Measurements from ENCODE around the gene ZNF300.

ZNF300 gene

DNA sequence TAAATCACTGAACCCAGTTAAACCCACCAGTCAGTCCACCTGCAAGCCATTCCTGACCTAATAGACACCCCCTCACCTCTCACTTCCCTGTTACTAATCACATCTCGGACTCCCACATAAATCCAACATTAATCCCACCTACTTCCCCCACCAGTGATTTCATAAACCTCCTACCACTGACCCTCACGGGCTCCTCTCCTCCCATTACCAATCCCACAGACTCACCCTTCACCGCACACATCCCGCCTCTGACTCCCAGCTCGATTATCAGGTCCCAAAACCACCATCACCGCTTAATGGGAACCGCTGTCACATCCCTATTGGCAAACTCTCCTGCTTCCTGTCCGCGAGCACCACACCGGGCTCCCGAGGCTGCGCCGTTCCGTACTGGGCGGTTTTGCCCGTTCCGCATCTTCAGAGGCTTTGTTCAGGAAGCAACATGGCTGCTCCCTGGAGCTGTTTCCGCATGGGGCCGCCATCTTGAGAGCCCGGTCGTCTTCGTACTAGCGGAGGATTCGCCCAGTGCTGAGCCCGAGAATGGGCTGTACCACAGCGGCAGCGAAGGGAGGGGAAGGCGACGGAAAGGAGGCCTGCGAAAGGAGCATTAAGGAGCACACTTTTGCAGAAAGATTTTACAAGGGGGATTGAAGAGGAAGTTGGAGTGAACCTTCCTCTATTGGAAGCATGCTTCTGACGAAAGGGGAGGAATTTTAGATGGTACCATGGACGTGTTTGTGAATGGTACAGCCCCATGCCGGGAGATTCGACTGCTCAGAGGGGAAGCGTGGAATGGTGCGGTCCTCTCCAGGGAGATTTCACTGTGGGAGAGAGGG is at the start of gene ZNF300:
TSS of gene ZNF300 (minus strand) at position 502 of the 833 bp plus-strand sequence. CDS start 1,825 bp downstream, outside the sequence.
- H3K9me3 ChIP-seq (ENCODE audit: control insufficient read depth, insufficient read depth, low read depth, low read length) = peaks cover 61% of the 10 kb centered on the region
- no peaks in the 10 kb centered on the region for H3K27me3 ChIP-seq (ENCODE audit: control insufficient read depth, insufficient read depth, low read length)
- peak within 1 kb of the TSS; percentile 65 for H3K4me3 ChIP-seq (ENCODE audit: low read depth, low read length)
- H3K36me3 ChIP-seq (ENCODE audit: control insufficient read depth, insufficient read depth, low read length) = peaks cover 35% of the 10 kb centered on the region
- H3K4me1 ChIP-seq (ENCODE audit: control insufficient read depth, insufficient read depth, low read length) = no peaks in the 10 kb centered on the region
- peak within 1 kb of the TSS; percentile 89 for H3K9ac ChIP-seq (ENCODE audit: low read length)
- H3K27ac ChIP-seq (ENCODE audit: low read depth, low read length) = peak within 1 kb of the TSS; percentile 97

DNA sequence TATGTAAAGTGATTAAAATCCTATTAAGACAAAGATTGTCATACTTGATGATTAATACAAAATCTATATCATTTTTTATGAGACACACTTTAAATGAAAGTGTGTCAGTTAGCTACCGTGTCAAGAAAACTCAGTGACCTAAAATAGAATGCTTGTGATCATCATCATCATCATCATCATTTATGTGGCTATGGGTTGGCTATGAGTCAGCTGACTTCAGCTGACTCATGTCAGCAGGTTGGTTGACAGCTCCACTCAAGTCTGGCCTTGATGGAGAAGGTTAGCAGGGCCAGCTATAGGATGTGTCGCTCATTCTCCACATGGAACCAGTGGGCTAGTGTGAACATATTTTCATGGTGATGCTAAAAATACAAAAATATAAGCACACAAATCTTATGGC is 43.8 kb upstream of the ZNF300 start:
- Histone ChIP-seq H3K27me3 (ENCODE audit: control insufficient read depth, insufficient read depth, low read length) (no peaks in the 10 kb centered on the region), H3K36me3 (ENCODE audit: control insufficient read depth, insufficient read depth, low read length) (no peaks in the 10 kb centered on the region), H3K9ac (ENCODE audit: low read length) (no peak overlapping the region), H3K4me3 (ENCODE audit: low read depth, low read length) (no peak overlapping the region), H3K4me1 (ENCODE audit: control insufficient read depth, insufficient read depth, low read length) (no peaks in the 10 kb centered on the region), H3K9me3 (ENCODE audit: control insufficient read depth, insufficient read depth, low read depth, low read length) (peaks cover 78% of the 10 kb centered on the region), H3K27ac (ENCODE audit: low read depth, low read length) (no peak overlapping the region)

DNA sequence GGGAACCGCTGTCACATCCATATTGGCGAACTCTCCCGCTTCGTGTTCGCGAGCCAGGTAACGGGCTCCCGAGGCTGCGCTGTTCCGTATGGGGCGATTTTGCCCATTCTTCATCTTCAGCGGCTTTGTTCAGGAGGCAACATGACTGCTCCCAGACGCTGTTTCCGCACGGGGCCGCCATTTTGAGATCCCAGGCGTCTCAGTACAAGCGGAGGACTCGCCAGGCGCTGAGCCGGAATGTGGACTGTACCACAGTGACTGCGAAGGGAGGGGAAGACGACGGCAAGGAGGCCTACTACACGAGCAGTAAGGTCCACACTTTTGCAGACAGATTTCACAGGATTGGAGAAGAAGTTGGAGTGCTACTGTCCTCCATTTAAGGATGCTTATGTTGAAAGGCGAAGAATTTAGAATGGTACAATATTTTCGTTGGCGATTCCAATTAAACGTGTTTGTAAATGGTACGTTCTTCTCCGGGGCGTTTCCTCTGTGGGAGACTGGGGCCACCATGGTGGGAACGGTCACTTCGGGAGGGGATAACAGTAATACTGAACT is 41.6 kb upstream of the ZNF300 start:
- Histone ChIP-seq H3K27me3 (ENCODE audit: control insufficient read depth, insufficient read depth, low read length) (no peaks in the 10 kb centered on the region), H3K9ac (ENCODE audit: low read length) (no peak overlapping the region), H3K4me3 (ENCODE audit: low read depth, low read length) (no peak overlapping the region)

DNA sequence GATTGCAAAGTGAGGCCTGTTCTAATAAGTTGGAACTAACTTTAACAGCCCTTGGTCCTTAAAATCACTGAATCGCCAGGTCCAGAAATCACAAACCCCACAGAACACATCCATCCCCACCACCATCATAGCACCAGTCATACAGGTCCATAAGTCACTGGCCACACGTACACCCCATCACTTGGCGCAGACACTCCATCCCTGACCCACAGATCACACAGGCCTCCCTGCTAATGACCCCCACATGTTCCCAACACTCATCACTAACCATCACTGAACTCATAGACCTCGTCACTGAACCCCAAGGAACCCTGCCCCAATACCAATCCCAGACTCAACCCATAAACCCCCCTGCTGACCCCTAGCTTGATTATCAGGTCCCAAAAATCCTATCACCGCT is 41.2 kb upstream of the ZNF300 start:
- no peak overlapping the region for H3K4me3 ChIP-seq (ENCODE audit: low read depth, low read length)
- H3K27ac ChIP-seq (ENCODE audit: low read depth, low read length) = no peak overlapping the region
- no peaks in the 10 kb centered on the region for H3K36me3 ChIP-seq (ENCODE audit: control insufficient read depth, insufficient read depth, low read length)
- H3K27me3 ChIP-seq (ENCODE audit: control insufficient read depth, insufficient read depth, low read length) = no peaks in the 10 kb centered on the region
- no peak overlapping the region for H3K9ac ChIP-seq (ENCODE audit: low read length)
- no peaks in the 10 kb centered on the region for H3K4me1 ChIP-seq (ENCODE audit: control insufficient read depth, insufficient read depth, low read length)
- peaks cover 72% of the 10 kb centered on the region for H3K9me3 ChIP-seq (ENCODE audit: control insufficient read depth, insufficient read depth, low read depth, low read length)

More for the DNA sequence above, 41.6 kb upstream of the ZNF300 start:
- Histone ChIP-seq H3K27ac (ENCODE audit: low read depth, low read length) (no peak overlapping the region), H3K9me3 (ENCODE audit: control insufficient read depth, insufficient read depth, low read depth, low read length) (peaks cover 71% of the 10 kb centered on the region), H3K4me1 (ENCODE audit: control insufficient read depth, insufficient read depth, low read length) (no peaks in the 10 kb centered on the region), H3K36me3 (ENCODE audit: control insufficient read depth, insufficient read depth, low read length) (no peaks in the 10 kb centered on the region)

DNA sequence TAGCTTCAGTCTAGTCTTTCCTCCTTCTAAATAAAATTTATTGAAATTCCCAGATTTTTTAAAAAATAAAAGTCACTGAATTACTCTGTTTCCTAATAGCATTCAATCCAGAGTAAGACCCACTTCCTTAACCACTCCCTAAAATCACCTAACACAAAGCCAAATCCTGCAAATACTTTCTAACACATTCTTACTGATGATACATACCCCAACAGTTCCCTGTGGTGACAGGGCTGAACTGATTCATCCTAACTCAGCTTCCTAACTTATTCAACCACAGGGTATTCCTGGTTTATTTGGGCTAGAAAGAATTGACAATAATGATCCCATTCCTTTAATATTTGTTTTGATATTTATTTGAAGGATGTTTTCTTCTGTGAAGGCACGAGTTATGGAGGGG is 40.7 kb upstream of the ZNF300 start:
- Histone ChIP-seq H3K4me3 (ENCODE audit: low read depth, low read length) (no peak overlapping the region), H3K9me3 (ENCODE audit: control insufficient read depth, insufficient read depth, low read depth, low read length) (peaks cover 70% of the 10 kb centered on the region), H3K4me1 (ENCODE audit: control insufficient read depth, insufficient read depth, low read length) (no peaks in the 10 kb centered on the region), H3K27ac (ENCODE audit: low read depth, low read length) (no peak overlapping the region), H3K9ac (ENCODE audit: low read length) (no peak overlapping the region), H3K27me3 (ENCODE audit: control insufficient read depth, insufficient read depth, low read length) (no peaks in the 10 kb centered on the region), H3K36me3 (ENCODE audit: control insufficient read depth, insufficient read depth, low read length) (no peaks in the 10 kb centered on the region)

GRCh38 chr5:150931368-150931965 is 26.7 kb upstream of the ZNF300 start:
- Histone ChIP-seq H3K27ac (ENCODE audit: low read depth, low read length) (no peak overlapping the region), H3K4me3 (ENCODE audit: low read depth, low read length) (no peak overlapping the region), H3K9ac (ENCODE audit: low read length) (no peak overlapping the region), H3K4me1 (ENCODE audit: control insufficient read depth, insufficient read depth, low read length) (no peaks in the 10 kb centered on the region), H3K36me3 (ENCODE audit: control insufficient read depth, insufficient read depth, low read length) (no peaks in the 10 kb centered on the region), H3K27me3 (ENCODE audit: control insufficient read depth, insufficient read depth, low read length) (no peaks in the 10 kb centered on the region), H3K9me3 (ENCODE audit: control insufficient read depth, insufficient read depth, low read depth, low read length) (peaks cover 66% of the 10 kb centered on the region)

DNA sequence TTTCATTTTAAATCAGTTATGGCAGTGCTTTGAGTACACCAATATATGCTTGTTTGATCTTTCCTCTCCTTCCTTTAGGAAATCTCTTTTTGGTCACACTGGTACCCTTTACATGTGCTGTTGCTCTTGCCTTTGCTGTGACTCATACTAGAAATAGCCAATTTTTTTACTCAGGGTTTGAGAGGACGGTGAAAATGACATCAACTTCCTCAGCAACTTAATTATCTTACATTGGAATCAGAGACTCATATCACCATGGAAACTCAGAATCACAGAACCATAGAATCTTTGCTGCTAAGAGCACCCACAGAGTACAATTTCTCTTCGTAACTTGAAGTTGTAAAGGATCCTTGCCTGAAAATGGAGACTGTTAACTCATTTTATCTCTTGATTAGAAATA is 13.8 kb upstream of the ZNF300 start:
- no peaks in the 10 kb centered on the region for H3K4me1 ChIP-seq (ENCODE audit: control insufficient read depth, insufficient read depth, low read length)
- H3K9me3 ChIP-seq (ENCODE audit: control insufficient read depth, insufficient read depth, low read depth, low read length) = peaks cover 40% of the 10 kb centered on the region
- no peaks in the 10 kb centered on the region for H3K36me3 ChIP-seq (ENCODE audit: control insufficient read depth, insufficient read depth, low read length)
- no peak overlapping the region for H3K4me3 ChIP-seq (ENCODE audit: low read depth, low read length)
- H3K9ac ChIP-seq (ENCODE audit: low read length) = no peak overlapping the region
- no peaks in the 10 kb centered on the region for H3K27me3 ChIP-seq (ENCODE audit: control insufficient read depth, insufficient read depth, low read length)
- H3K27ac ChIP-seq (ENCODE audit: low read depth, low read length) = no peak overlapping the region

DNA sequence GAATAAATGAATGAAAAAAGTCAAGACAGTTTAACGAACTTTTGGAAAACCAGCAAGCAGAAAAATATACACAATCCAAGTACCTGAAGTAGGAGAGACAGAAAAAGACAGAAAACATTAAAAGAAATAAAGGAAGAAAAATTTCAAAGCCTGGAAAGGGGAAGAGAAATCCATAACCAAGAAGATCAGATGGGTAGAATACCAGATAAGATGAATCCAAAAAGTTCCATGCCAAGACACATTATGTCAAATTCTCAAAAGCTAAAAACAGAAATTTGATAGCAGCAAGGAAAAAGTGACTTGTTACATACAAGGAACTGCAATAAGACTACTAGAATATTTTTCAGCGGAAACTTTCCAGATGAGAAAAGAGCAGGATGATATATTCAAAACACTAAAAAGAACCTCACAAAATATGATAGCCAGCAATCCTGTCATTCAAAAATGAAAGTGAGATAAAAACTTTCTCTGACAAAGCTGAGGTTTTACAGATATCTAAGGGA is 7.6 kb upstream of the ZNF300 start:
- H3K9me3 ChIP-seq (ENCODE audit: control insufficient read depth, insufficient read depth, low read depth, low read length) = peaks cover 62% of the 10 kb centered on the region

GRCh38 chr5:150905312-150905683 is 518 bp upstream of the ZNF300 start:
- H3K4me1 ChIP-seq (ENCODE audit: control insufficient read depth, insufficient read depth, low read length) = no peaks in the 10 kb centered on the region
- no peaks in the 10 kb centered on the region for H3K27me3 ChIP-seq (ENCODE audit: control insufficient read depth, insufficient read depth, low read length)
- H3K9ac ChIP-seq (ENCODE audit: low read length) = peak overlapping the region; percentile 89
- peak overlapping the region; percentile 65 for H3K4me3 ChIP-seq (ENCODE audit: low read depth, low read length)
- peak overlapping the region; percentile 97 for H3K27ac ChIP-seq (ENCODE audit: low read depth, low read length)
- peaks cover 29% of the 10 kb centered on the region for H3K36me3 ChIP-seq (ENCODE audit: control insufficient read depth, insufficient read depth, low read length)
- H3K9me3 ChIP-seq (ENCODE audit: control insufficient read depth, insufficient read depth, low read depth, low read length) = peaks cover 60% of the 10 kb centered on the region

More for the DNA sequence above, 7.6 kb upstream of the ZNF300 start:
- no peak overlapping the region for H3K4me3 ChIP-seq (ENCODE audit: low read depth, low read length)
- no peak overlapping the region for H3K27ac ChIP-seq (ENCODE audit: low read depth, low read length)
- H3K27me3 ChIP-seq (ENCODE audit: control insufficient read depth, insufficient read depth, low read length) = no peaks in the 10 kb centered on the region
- no peaks in the 10 kb centered on the region for H3K4me1 ChIP-seq (ENCODE audit: control insufficient read depth, insufficient read depth, low read length)
- no peak overlapping the region for H3K9ac ChIP-seq (ENCODE audit: low read length)
- H3K36me3 ChIP-seq (ENCODE audit: control insufficient read depth, insufficient read depth, low read length) = no peaks in the 10 kb centered on the region

DNA sequence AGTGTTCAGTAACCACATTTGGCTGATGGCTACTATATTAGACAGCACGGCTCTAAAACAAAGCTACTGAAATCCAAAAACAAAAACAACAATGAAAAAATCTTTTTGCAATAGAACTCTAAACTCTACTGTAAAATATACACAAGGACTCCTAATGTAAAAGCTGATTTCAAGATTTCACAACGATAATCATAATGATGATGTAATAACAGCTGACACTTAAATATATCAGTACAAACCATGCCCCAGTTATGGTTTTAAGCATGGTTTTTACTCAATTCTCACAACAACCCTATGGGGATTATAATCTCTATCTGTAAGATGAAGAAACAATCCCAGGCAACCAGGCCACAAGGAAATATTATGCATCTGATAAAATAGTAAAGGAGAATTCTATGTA is 3.3 kb downstream of the ZNF300 start:
- Histone ChIP-seq H3K9me3 (ENCODE audit: control insufficient read depth, insufficient read depth, low read depth, low read length) (peaks cover 73% of the 10 kb centered on the region), H3K27ac (ENCODE audit: low read depth, low read length) (no peak overlapping the region), H3K27me3 (ENCODE audit: control insufficient read depth, insufficient read depth, low read length) (no peaks in the 10 kb centered on the region), H3K9ac (ENCODE audit: low read length) (no peak overlapping the region), H3K4me3 (ENCODE audit: low read depth, low read length) (no peak overlapping the region), H3K36me3 (ENCODE audit: control insufficient read depth, insufficient read depth, low read length) (peaks cover 65% of the 10 kb centered on the region), H3K4me1 (ENCODE audit: control insufficient read depth, insufficient read depth, low read length) (no peaks in the 10 kb centered on the region)

All from HUES6 (cell line).